Lung (tissue), 12 donors: ENCODE measurements around the gene DROSHA. TPM values are rescaled to one million over a fixed set of nuclear protein-coding genes. Genes with fewer than 3 reads are reported as not detected.

Experiments used
- ATAC-seq: fragments of 200-7000 bp; cut with Tn5 transposase; one replicate; pipeline ENCODE4 v1.9.1; 2020; ENCODE audit warnings: moderate number of reproducible peaks; ENCODE audit not compliant: insufficient read depth, low FRiP score
- DNase-seq, 3 donors: peaks; one replicate each; pipeline ENCODE4 v3.0.0-alpha.2; 2013 to 2017
- H3K27ac ChIP-seq, 2 donors: one replicate each; pipeline ENCODE4 v1.5.1; 2013; ENCODE audit warnings: mild to moderate bottlenecking in 2 of 2, moderate library complexity in 2 of 2, control low read depth in 1 of 2, inconsistent platforms in 1 of 2, low read depth in 1 of 2, low read length in 1 of 2
- H3K27me3 ChIP-seq, 3 donors: one replicate each; pipeline ENCODE4 v1.5.1; 2013; ENCODE audit warnings: low read length in 2 of 3; ENCODE audit not compliant: control insufficient read depth in 3 of 3, insufficient read depth in 3 of 3
- H3K36me3 ChIP-seq, 4 donors: one replicate each; pipeline ENCODE4 v1.5.1; 2013; ENCODE audit warnings: low read length in 4 of 4, mild to moderate bottlenecking in 1 of 4, moderate library complexity in 1 of 4; ENCODE audit not compliant: control insufficient read depth in 4 of 4, insufficient read depth in 4 of 4
- H3K4me1 ChIP-seq, 5 donors: one replicate each; pipeline ENCODE4 v1.5.1; 2013; ENCODE audit warnings: low read length in 5 of 5, mild to moderate bottlenecking in 2 of 5, moderate library complexity in 1 of 5; ENCODE audit not compliant: control insufficient read depth in 5 of 5, insufficient read depth in 5 of 5
- H3K4me3 ChIP-seq: one replicate; pipeline ENCODE4 v1.5.1; 2013; ENCODE audit warnings: mild to moderate bottlenecking, control low read depth, moderate library complexity
- H3K9ac ChIP-seq, 2 donors: one replicate each; pipeline ENCODE4 v1.5.1; 2013; ENCODE audit warnings: low read length in 2 of 2, control low read depth in 1 of 2; ENCODE audit not compliant: insufficient read depth in 1 of 2
- H3K9me3 ChIP-seq, 4 donors: one replicate each; pipeline ENCODE4 v1.5.1; 2013; ENCODE audit warnings: low read length in 3 of 4, mild to moderate bottlenecking in 1 of 4, moderate library complexity in 1 of 4; ENCODE audit not compliant: control insufficient read depth in 4 of 4, insufficient read depth in 3 of 4
- CTCF ChIP-seq: IDR thresholded peaks from 2 replicates; pipeline ENCODE4 v1.5.1; 2012; ENCODE audit warnings: mild to moderate bottlenecking; ENCODE audit errors: control extremely low read depth, extremely low read depth
- WGBS, 2 donors: extraction: QIAGEN DNeasy Blood & Tissue Kit; methylation state at CpG; one replicate each; pipeline ENCODE4 v1.1.7; 2013; 5-methylcytosine and 5-hydroxymethylcytosine counted together
- polyA plus RNA-seq, 2 donors: library from polyadenylated mRNA; stranded (reverse); fragments of 200-250 nt; gene quantifications; one replicate each; pipeline ENCODE4 v1.2.1, GENCODE V29; 2013
- total RNA-seq, 2 donors: library from RNA; depleted of rRNA in 1 of 2; stranded (reverse); fragments of >200 nt in 1 of 2; gene quantifications; one replicate each; pipeline ENCODE4 v1.2.1, GENCODE V29; 2014 to 2021
- donor health status: control.
- donor health status: control.
- donor health status: Bipolar disorder and iron deficiency.
- donor health status: healthy.
- donor health status: DM: yes; HTN: yes; CAD: no.

Gene DROSHA
- total and polyA plus RNA-seq, 4 donors: 16.2 to 92.0 (median 49.9) TPM

GRCh38 chr5:31486441-31486840 is 45.5 kb downstream of the DROSHA start:
- 95 to 96% methylated on average over 6 of the region's 6 CpGs for WGBS, 2 donors
- Histone ChIP-seq H3K27me3 (no peaks in the 10 kb centered on the region), H3K27ac (no peak overlapping the region), H3K4me1 (no peaks in the 10 kb centered on the region), H3K9ac (no peak overlapping the region), H3K4me3 (no peak overlapping the region), H3K36me3 (peaks cover 10 to 26% (median 19%) of the 10 kb centered on the region in 4 donors), H3K9me3 (no peaks in the 10 kb centered on the region)
- no peak for TF ChIP-seq CTCF
- DNase-seq (no peak), ATAC-seq (no peak)

GRCh38 chr5:31485376-31486207 is 46.3 kb downstream of the DROSHA start:
- Histone ChIP-seq H3K9ac (no peak overlapping the region), H3K36me3 (peaks cover 10 to 26% (median 19%) of the 10 kb centered on the region in 4 donors), H3K4me3 (no peak overlapping the region), H3K27me3 (no peaks in the 10 kb centered on the region), H3K27ac (no peak overlapping the region), H3K4me1 (no peaks in the 10 kb centered on the region), H3K9me3 (no peaks in the 10 kb centered on the region)
- 79% methylated on average over 7 of the region's 7 CpGs for WGBS, 2 donors
- no peak for TF ChIP-seq CTCF
- DNase-seq: no peak
- no peak for ATAC-seq

GRCh38 chr5:31481531-31482165 is 50.2 kb downstream of the DROSHA start:
- H3K36me3 ChIP-seq: peaks cover 9 to 16% (median 13%) of the 10 kb centered on the region in 4 donors
- no peaks in the 10 kb centered on the region for H3K9me3 ChIP-seq
- peaks cover 0 to 8% (median 0%) of the 10 kb centered on the region in 5 donors for H3K4me1 ChIP-seq
- no peak overlapping the region for H3K27ac ChIP-seq
- TF ChIP-seq CTCF: no peak
- WGBS, 2 donors: 90 to 92% methylated on average over 3 of the region's 3 CpGs
- DNase-seq (no peak), ATAC-seq (no peak)
- H3K4me3 ChIP-seq: no peak overlapping the region
- no peaks in the 10 kb centered on the region for H3K27me3 ChIP-seq
- H3K9ac ChIP-seq: no peak overlapping the region
